AG09319 (cell line): Measurements from ENCODE around the gene SNRPD2.

ENCODE experiments used
- DNase-seq: peaks from one replicate; pipeline ENCODE4 v3.0.0-alpha.2; 2010; ENCODE audit warnings: low read depth; ENCODE audit errors: extremely low read depth
- CTCF ChIP-seq: IDR thresholded peaks from 2 replicates; pipeline ENCODE4 v1.5.1; 2011; ENCODE audit warnings: low read depth, mild to moderate bottlenecking, inconsistent platforms, low read length, moderate library complexity

Gene SNRPD2

DNA sequence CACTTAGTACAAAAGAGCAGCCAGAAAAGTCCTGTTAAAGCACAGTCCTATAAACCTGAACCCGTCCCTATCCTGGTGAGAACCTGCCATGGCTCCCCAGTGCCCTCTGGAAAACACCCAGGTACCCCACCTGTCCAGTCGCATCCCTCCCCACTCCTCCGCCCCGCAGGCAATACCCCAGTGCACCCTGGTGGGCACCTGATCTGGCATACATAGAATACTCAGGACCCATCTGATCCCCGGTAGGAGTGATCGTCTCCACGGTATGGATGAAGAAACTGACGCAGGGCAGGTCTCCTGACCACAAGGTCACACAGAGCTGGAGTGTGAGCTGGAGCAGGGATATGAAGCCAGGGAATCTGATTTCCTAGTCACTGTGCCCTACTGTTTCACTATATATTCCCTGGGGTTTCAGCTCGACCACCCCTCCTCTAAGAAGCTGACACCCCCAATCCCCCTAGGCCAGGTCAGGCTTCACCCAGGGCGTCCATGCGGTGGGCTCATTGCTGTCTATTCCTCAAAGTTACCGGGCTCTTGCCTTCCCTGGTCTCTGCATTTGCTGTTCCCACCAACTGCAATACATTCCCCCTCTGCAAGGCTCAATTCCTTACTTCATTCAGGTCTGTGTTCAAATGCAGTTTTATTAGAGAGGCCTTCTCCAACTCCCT, 26.4 kb upstream of the SNRPD2 start:
- TF ChIP-seq CTCF, result no peak
- no peak for DNase-seq

- DNase-seq, result peak; percentile 98
- TF ChIP-seq CTCF, result peak; percentile 20
These were observed 25.6 kb upstream of the SNRPD2 start for GRCh38 chr19:45717131-45717982.

DNA sequence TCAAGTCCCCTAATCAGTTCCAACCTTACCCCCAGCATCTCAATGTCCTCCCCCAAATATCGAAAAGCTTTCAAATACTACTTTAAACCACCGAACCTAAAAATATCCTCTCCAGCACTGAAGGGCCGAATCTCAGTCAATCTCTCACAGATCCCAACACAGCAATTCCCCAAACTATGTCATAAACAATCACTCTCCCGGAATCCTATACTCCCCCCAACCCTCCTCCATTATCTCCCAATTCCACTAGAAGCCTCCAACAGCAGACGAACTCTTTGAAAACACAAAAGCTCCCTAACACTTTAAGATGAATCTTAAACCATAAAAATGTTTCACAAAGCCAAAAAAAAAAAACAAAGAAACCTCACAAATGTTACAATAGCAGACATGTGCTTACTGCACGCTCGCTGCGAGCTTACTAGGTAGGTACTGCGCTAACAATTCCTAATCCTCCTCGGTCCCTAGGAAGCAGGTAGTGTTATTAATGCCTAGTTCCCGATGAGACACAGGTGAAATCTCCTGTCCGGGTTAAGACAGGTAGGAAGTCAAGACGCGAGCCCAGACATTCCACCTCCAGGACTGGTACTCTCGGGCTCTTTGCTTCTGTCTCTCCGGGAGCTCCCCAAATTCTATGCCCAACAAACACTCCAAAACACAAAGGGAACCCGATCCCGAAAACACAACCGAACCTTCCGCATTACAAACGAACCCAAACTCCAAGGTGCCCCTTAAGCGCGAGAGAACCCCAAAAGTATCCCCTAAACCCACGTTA, 24.8 kb upstream of the SNRPD2 start:
- DNase-seq, result no peak
- no peak for TF ChIP-seq CTCF

- no peak for DNase-seq
- TF ChIP-seq CTCF, result no peak
These were observed 23.4 kb upstream of the SNRPD2 start for GRCh38 chr19:45715139-45715538.

DNA sequence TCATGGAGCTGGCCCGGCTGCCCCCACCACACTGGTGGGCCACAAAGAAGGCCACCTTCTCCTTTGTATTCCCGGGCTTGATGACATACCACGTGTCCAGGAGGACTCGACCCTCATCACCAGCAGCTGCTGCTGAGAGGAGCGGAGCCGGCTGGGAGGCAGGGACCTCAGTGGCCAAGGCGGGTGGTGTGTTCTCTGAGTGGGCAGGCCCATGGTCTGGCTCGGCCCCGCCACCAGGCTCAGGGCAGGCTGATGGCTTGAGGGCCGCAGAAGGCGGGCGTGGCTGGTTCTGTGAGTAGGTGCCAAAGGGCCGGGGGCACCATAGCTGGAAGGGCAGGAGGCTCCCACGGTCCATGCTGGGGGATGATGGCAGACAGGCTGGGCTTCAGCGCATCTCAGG, 21.4 kb upstream of the SNRPD2 start:
- DNase-seq, result no peak
- TF ChIP-seq CTCF, result no peak

DNA sequence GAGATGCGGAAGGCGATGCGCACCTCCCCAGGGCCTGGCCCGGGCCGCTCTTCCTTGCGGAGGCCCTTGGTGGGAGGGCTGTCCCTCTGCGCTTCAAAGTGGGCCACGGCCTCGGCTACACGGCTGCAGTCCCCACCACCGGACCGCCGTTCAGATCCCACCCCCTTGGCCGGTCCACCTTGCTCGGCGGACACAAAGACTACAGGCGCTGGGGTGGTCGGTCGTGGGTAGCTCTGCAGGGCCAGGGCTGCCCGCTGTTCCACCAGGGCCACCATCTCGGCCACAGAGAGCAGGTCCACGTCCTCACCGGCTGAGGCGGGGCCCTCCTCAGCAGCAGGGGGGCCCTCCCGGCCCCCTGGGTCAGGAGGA, 20.9 kb upstream of the SNRPD2 start:
- no peak for DNase-seq
- no peak for TF ChIP-seq CTCF
